ENCODE data around the gene CPA1. TPM values are rescaled to one million over a fixed set of nuclear protein-coding genes. Genes with fewer than 3 reads are reported as not detected.

Gene CPA1
- total and polyA plus RNA-seq, 9 of the 15 experiments (the other 6 are each of a cell fraction or from before 2014, with no cell fraction given): 6.5 TPM; not detected in 8

DNA sequence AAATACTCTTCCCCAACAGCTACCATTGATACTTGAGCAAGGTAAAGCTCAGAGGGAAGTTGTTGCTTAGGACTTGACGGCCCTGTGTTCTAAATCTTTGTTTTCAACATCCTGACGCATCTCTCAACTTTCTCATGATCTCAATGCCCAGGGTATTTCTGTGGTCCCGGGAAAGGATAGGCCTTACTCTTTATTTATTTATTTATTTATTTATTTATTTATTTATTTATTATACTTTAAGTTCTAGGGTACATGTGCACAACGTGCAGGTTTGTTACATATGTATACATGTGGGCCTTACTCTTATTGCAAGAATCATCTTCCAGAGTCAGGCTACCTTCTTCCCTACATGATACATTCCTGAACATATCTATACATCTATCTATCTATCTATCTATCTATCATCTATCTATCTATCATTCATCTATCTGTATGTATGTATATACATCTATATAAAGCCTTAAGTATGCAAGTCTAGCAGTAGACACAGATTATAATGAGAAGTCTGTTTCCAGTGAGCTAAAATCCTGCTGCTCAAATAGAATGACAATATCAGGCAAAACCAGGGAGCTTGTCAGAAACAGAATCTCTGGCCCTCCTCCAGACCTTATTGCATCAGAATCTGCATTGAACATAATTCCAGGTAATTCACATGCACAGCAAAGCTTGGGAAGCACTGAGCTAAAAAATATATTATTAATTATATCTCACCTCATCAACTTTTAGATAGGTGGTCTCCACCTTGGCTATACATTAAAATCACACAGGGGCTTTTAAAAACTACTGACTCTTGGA lies 47.8 kb upstream of the CPA1 start:
- FAIRE-seq (no peak), DNase-seq (ENCODE audit: extremely low read depth in 1 of 4, low spot score in 3 of 4) (no peak), ATAC-seq (no peak)
- Histone ChIP-seq H3K9me3 (replicated peaks; ENCODE audit: control insufficient read depth, insufficient read depth, low read depth, low read length) (no peaks in the 10 kb centered on the region), H4K20me1 (replicated peaks; ENCODE audit: control insufficient read depth, insufficient read depth, low read length) (no peaks in the 10 kb centered on the region), H3K9me1 (ENCODE audit: control insufficient read depth, insufficient read depth, low read length) (no peaks in the 10 kb centered on the region), H3K4me2 (ENCODE audit: insufficient read depth, low read length) (no peak overlapping the region), H3K79me2 (ENCODE audit: control insufficient read depth, insufficient read depth, low read length) (no peaks in the 10 kb centered on the region), H3K27me3 (ENCODE audit: control insufficient read depth in 2 of 2, insufficient read depth in 2 of 2, low read length in 2 of 2) (peaks cover 18 to 41% of the 10 kb centered on the region in 2 experiments; a peak in 4 of 5 replicates), H3K36me3 (ENCODE audit: control insufficient read depth, insufficient read depth, low read length) (no peaks in the 10 kb centered on the region), H3K4me1 (replicated peaks in 1 of 2; ENCODE audit: control insufficient read depth in 2 of 2, insufficient read depth in 2 of 2, low read length in 2 of 2) (no peaks in the 10 kb centered on the region), H3K9ac (ENCODE audit: insufficient read depth in 1 of 2, low read depth in 2 of 2, low read length in 2 of 2) (no peak overlapping the region), H3K27ac (ENCODE audit: extremely low read depth, low read depth, low read length) (no peak overlapping the region), H2AFZ (ENCODE audit: low read depth, low read length) (no peak overlapping the region), H3K4me3 (no peak overlapping the region)
- no TSS peak for BruUV-seq (replicated peaks)
- ChIA-PET POLR2A (interaction anchor here (0.9 to 1.6 kb wide), 2 partner anchors 9 to 60 kb away, joined by 3 read pairs; no protein-coding TSS in a partner anchor), CTCF (ENCODE audit: low intra/inter-chr PET ratio) (no interaction called here)
- in situ Hi-C loops (cut with MboI) (no loop called here), intact Hi-C loops (cut with micrococcal nuclease) (no loop called here)
- 12% methylated on average over 4 of the region's 4 CpGs for whole genome bisulfite sequencing (ENCODE audit: insufficient coverage, low coverage, missing lambda C conversion rate)
- TF ChIP-seq DACH1 (IDR thresholded peaks at IDR 0.05; ENCODE audit: partially characterized antibody) (peak; percentile 79), ZNF707 (CRISPR knock-in tag; conservative IDR thresholded peaks at IDR 0.05) (no peak), CEBPG (CRISPR knock-in tag; IDR thresholded peaks at IDR 0.05) (0 out of 2 replicates have a peak, but pooled peaks have one; percentile 14), CEBPG (tag; conservative IDR thresholded peaks at IDR 0.05 in 1 of 2, IDR thresholded peaks at IDR 0.05 in 1 of 2) (peak; percentile 43 to 71; a peak in 3 of 4 replicates)

DNA sequence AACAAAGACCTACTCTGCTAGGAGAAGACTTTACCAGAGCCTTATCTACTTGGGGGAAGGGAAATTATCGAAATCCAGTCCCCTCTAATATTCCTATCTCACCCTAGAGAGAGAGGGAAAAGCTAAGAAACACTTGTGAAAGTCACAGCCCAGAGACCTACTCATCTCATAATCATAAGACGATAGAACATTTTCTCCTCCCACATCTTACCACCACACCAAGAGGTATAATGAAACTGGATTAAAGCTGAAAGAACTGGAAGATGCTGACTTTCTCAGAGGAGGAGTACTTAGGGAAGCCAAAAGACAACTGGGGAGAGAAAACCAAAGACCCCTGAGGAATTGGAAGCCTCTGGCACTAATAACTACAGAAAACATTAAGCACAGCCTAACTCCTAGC lies 46.5 kb upstream of the CPA1 start:
- FAIRE-seq (no peak), DNase-seq (ENCODE audit: extremely low read depth in 1 of 4, low spot score in 3 of 4) (no peak), ATAC-seq (no peak)
- no peak overlapping the region for H3K9ac ChIP-seq (ENCODE audit: insufficient read depth in 1 of 2, low read depth in 2 of 2, low read length in 2 of 2)
- no peaks in the 10 kb centered on the region for H3K4me1 ChIP-seq (replicated peaks in 1 of 2; ENCODE audit: control insufficient read depth in 2 of 2, insufficient read depth in 2 of 2, low read length in 2 of 2)
- no peaks in the 10 kb centered on the region for H4K20me1 ChIP-seq (replicated peaks; ENCODE audit: control insufficient read depth, insufficient read depth, low read length)
- no peaks in the 10 kb centered on the region for H3K79me2 ChIP-seq (ENCODE audit: control insufficient read depth, insufficient read depth, low read length)
- H3K36me3 ChIP-seq (ENCODE audit: control insufficient read depth, insufficient read depth, low read length): no peaks in the 10 kb centered on the region
- 2% methylated on average over 2 of the region's 2 CpGs for WGBS (ENCODE audit: insufficient coverage, low coverage, missing lambda C conversion rate)
- no peak overlapping the region for H2AFZ ChIP-seq (ENCODE audit: low read depth, low read length)
- H3K27ac ChIP-seq (ENCODE audit: extremely low read depth, low read depth, low read length): no peak overlapping the region
- in situ Hi-C loops (cut with MboI) (no loop called here), intact Hi-C loops (cut with micrococcal nuclease) (no loop called here)
- no peaks in the 10 kb centered on the region for H3K9me1 ChIP-seq (ENCODE audit: control insufficient read depth, insufficient read depth, low read length)
- H3K27me3 ChIP-seq (ENCODE audit: control insufficient read depth in 2 of 2, insufficient read depth in 2 of 2, low read length in 2 of 2): peaks cover 14 to 46% of the 10 kb centered on the region in 2 experiments; a peak in 4 of 5 replicates
- H3K9me3 ChIP-seq (replicated peaks; ENCODE audit: control insufficient read depth, insufficient read depth, low read depth, low read length): no peaks in the 10 kb centered on the region
- H3K4me2 ChIP-seq (ENCODE audit: insufficient read depth, low read length): no peak overlapping the region
- CTCF ChIA-PET (ENCODE audit: low intra/inter-chr PET ratio): no interaction called here
- BruUV-seq (replicated peaks): no TSS peak
- POLR2A ChIA-PET: interaction anchor here (0.8 to 1.5 kb wide), 4 partner anchors 9 to 21 kb away, joined by 3 to 4 read pairs (median 4); partner anchors contain the start of gene CPA5
- no peak overlapping the region for H3K4me3 ChIP-seq
- TF ChIP-seq ZBTB7A (IDR thresholded peaks at IDR 0.05; ENCODE audit: borderline replicate concordance, control insufficient read depth, low read depth, low read length) (no peak), FOXM1 (IDR thresholded peaks at IDR 0.05; ENCODE audit: low read depth) (no peak), FOXM1 (CRISPR knock-in tag; IDR thresholded peaks at IDR 0.05; ENCODE audit: low read depth) (no peak), ZNF274 (IDR thresholded peaks at IDR 0.05; ENCODE audit: borderline replicate concordance, low read depth, low read length) (no peak), NCOA6 (IDR thresholded peaks at IDR 0.05) (no peak), TBP (optimal IDR thresholded peaks at IDR 0.05; ENCODE audit: low read depth, low read length) (no peak), ZNF232 (CRISPR knock-in tag; IDR thresholded peaks at IDR 0.05) (no peak), MCM5 (IDR thresholded peaks at IDR 0.05; ENCODE audit: low read depth) (no peak), KLF13 (tag; IDR thresholded peaks at IDR 0.05; ENCODE audit: borderline replicate concordance, low read depth) (no peak), NR2C2 (CRISPR knock-in tag; IDR thresholded peaks at IDR 0.05) (no peak), NR2C2 (tag; IDR thresholded peaks at IDR 0.05) (no peak)
- TF ChIP-seq, protein P1, sequence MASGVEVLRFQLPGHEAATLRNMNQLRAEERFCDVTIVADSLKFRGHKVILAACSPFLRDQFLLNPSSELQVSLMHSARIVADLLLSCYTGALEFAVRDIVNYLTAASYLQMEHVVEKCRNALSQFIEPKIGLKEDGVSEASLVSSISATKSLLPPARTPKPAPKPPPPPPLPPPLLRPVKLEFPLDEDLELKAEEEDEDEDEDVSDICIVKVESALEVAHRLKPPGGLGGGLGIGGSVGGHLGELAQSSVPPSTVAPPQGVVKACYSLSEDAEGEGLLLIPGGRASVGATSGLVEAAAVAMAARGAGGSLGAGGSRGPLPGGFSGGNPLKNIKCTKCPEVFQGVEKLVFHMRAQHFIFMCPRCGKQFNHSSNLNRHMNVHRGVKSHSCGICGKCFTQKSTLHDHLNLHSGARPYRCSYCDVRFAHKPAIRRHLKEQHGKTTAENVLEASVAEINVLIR (CRISPR knock-in tag; IDR thresholded peaks at IDR 0.05): no peak

Measured in K562 (cell line).